Measurements from ENCODE around the gene TMEM218. TPM values are rescaled to one million over a fixed set of nuclear protein-coding genes. Genes with fewer than 3 reads are reported as not detected.
A peak's percentile ranks its signal among the peaks of the same experiment; 100 is the strongest.

TMEM218 gene
- total and polyA plus RNA-seq, 2 donors (not counting 1 experiment from before 2014, with no cell fraction given): 31.9 to 34.8 TPM

DNA sequence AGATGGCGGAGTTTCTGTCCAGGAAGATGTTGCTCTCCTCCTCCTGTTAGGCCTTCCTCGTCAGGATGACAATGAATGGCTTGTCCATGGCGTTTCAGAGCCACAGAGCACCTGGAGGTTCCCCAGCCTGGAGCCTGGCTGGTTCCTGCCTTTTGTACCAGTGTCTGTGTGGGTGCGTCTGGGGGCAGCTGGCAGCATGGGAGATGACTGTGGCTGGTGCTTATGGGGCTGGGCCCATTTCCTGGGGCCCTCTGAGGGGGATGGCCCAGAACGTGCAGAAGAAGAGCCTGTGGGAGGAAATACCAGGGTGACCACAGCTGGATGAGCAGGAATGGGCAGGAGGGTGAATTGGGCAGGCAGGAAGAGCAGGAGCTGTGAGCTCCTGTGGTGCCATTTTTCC is 41.6 kb downstream of the TMEM218 start:
- Histone ChIP-seq H3K9ac (ENCODE audit: insufficient read depth, low read length) (no peak overlapping the region), H3K4me2 (ENCODE audit: extremely low read depth, insufficient read depth, low read length) (no peak overlapping the region), H3K79me2 (ENCODE audit: control insufficient read depth, insufficient read depth, low read length) (no peaks in the 10 kb centered on the region), H3K27ac (ENCODE audit: insufficient read depth, low read length) (no peak overlapping the region), H3K4me3 (replicated peaks in 1 of 4; ENCODE audit: control extremely low read depth in 1 of 4, insufficient read depth in 1 of 4, low read depth in 3 of 4, low read length in 4 of 4) (no peak overlapping the region), H3K4me1 (ENCODE audit: control insufficient read depth, extremely low read depth, insufficient read depth, low read length) (peaks cover 12% of the 10 kb centered on the region), H3K36me3 (ENCODE audit: control insufficient read depth, insufficient read depth, low read length) (no peaks in the 10 kb centered on the region), H3K27me3 (ENCODE audit: control insufficient read depth, insufficient read depth, low read length) (no peaks in the 10 kb centered on the region), H4K20me1 (ENCODE audit: control insufficient read depth, extremely low read depth, insufficient read depth, low read length) (no peaks in the 10 kb centered on the region), H2AFZ (ENCODE audit: low read length) (peak overlapping the region; percentile 9), H3K9me3 (ENCODE audit: control insufficient read depth, insufficient read depth, low read depth, low read length) (no peaks in the 10 kb centered on the region)
- TF ChIP-seq CTCF (conservative IDR thresholded peaks at IDR 0.05 in 1 of 2, IDR thresholded peaks at IDR 0.05 in 1 of 2; ENCODE audit: low read depth in 1 of 2, low read length in 2 of 2) (no peak), EZH2 (IDR thresholded peaks at IDR 0.05; ENCODE audit: low read length, missing control alignments) (no peak)
- peak in 1 of 2 donors; percentile 17 for DNase-seq (ENCODE audit: low read depth in 2 of 2)

GRCh38 chr11:125069008-125069407 is 42.4 kb downstream of the TMEM218 start:
- Histone ChIP-seq H3K9me3 (ENCODE audit: control insufficient read depth, insufficient read depth, low read depth, low read length) (no peaks in the 10 kb centered on the region), H3K4me1 (ENCODE audit: control insufficient read depth, extremely low read depth, insufficient read depth, low read length) (peaks cover 12% of the 10 kb centered on the region), H3K4me2 (ENCODE audit: extremely low read depth, insufficient read depth, low read length) (no peak overlapping the region), H2AFZ (ENCODE audit: low read length) (no peak overlapping the region), H3K4me3 (replicated peaks in 1 of 4; ENCODE audit: control extremely low read depth in 1 of 4, insufficient read depth in 1 of 4, low read depth in 3 of 4, low read length in 4 of 4) (no peak overlapping the region), H3K9ac (ENCODE audit: insufficient read depth, low read length) (no peak overlapping the region), H3K27ac (ENCODE audit: insufficient read depth, low read length) (no peak overlapping the region), H3K36me3 (ENCODE audit: control insufficient read depth, insufficient read depth, low read length) (no peaks in the 10 kb centered on the region), H3K27me3 (ENCODE audit: control insufficient read depth, insufficient read depth, low read length) (no peaks in the 10 kb centered on the region), H3K79me2 (ENCODE audit: control insufficient read depth, insufficient read depth, low read length) (no peaks in the 10 kb centered on the region), H4K20me1 (ENCODE audit: control insufficient read depth, extremely low read depth, insufficient read depth, low read length) (no peaks in the 10 kb centered on the region)
- TF ChIP-seq CTCF (conservative IDR thresholded peaks at IDR 0.05 in 1 of 2, IDR thresholded peaks at IDR 0.05 in 1 of 2; ENCODE audit: low read depth in 1 of 2, low read length in 2 of 2): no peak
- TF ChIP-seq EZH2 (IDR thresholded peaks at IDR 0.05; ENCODE audit: low read length, missing control alignments): no peak
- DNase-seq (ENCODE audit: low read depth in 2 of 2): peak in 1 of 2 donors; percentile 41

GRCh38 chr11:125068368-125068767 is 43.1 kb downstream of the TMEM218 start:
- no peaks in the 10 kb centered on the region for H3K79me2 ChIP-seq (ENCODE audit: control insufficient read depth, insufficient read depth, low read length)

More at GRCh38 chr11:125068368-125068767, 43.1 kb downstream of the TMEM218 start:
- no peak overlapping the region for H3K4me2 ChIP-seq (ENCODE audit: extremely low read depth, insufficient read depth, low read length)
- no peak overlapping the region for H3K9ac ChIP-seq (ENCODE audit: insufficient read depth, low read length)
- H3K27ac ChIP-seq (ENCODE audit: insufficient read depth, low read length): no peak overlapping the region
- DNase-seq (ENCODE audit: low read depth in 2 of 2): no peak
- no peak overlapping the region for H2AFZ ChIP-seq (ENCODE audit: low read length)
- no peaks in the 10 kb centered on the region for H3K36me3 ChIP-seq (ENCODE audit: control insufficient read depth, insufficient read depth, low read length)
- TF ChIP-seq EZH2 (IDR thresholded peaks at IDR 0.05; ENCODE audit: low read length, missing control alignments) (no peak), CTCF (conservative IDR thresholded peaks at IDR 0.05 in 1 of 2, IDR thresholded peaks at IDR 0.05 in 1 of 2; ENCODE audit: low read depth in 1 of 2, low read length in 2 of 2) (no peak)
- H3K9me3 ChIP-seq (ENCODE audit: control insufficient read depth, insufficient read depth, low read depth, low read length): no peaks in the 10 kb centered on the region
- no peaks in the 10 kb centered on the region for H3K27me3 ChIP-seq (ENCODE audit: control insufficient read depth, insufficient read depth, low read length)
- H3K4me3 ChIP-seq (replicated peaks in 1 of 4; ENCODE audit: control extremely low read depth in 1 of 4, insufficient read depth in 1 of 4, low read depth in 3 of 4, low read length in 4 of 4): no peak overlapping the region
- peaks cover 12% of the 10 kb centered on the region for H3K4me1 ChIP-seq (ENCODE audit: control insufficient read depth, extremely low read depth, insufficient read depth, low read length)
- no peaks in the 10 kb centered on the region for H4K20me1 ChIP-seq (ENCODE audit: control insufficient read depth, extremely low read depth, insufficient read depth, low read length)
